Measurements from ENCODE around the gene BEAN1. TPM values are rescaled to one million over a fixed set of nuclear protein-coding genes. Genes with fewer than 3 reads are reported as not detected.

BEAN1 gene
- total RNA-seq, 2 donors from 2014 or later, result not detected

DNA sequence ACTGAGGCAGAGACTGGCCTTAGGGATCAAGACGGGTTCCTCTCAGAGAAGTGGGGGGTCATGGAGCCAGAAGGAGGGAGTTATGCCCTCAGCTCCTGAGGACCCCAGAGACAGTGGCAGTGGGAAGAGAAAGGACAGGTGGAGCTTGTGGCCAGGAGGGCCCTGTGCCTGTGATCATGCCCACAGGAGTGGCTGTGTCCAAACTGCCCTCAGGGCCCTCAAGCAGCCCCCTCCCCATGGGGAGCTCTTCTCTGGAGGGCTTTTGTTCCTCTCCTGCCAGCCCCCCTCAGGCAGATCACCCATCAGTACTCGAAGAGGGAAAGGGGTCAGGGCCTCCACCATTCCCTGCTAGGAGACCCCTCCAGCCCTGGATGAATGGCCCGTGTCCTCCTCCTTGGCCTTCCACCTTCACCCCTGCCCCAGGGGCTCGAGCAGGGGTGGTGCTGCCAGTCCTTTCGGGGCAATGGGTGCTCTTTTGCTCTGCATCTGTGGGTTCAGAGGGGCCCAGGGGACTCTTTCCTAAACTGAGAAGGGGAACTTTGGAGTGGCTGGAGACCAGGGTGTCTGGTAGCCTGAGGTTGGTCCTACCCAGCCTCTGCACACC is 52.7 kb downstream of the BEAN1 start:
- DNase-seq (ENCODE audit: low spot score), result no peak
- H3K4me3 Mint-ChIP-seq, result no peak overlapping the region
- no peaks in the 10 kb centered on the region for H3K36me3 Mint-ChIP-seq
- H3K27me3 Mint-ChIP-seq, result no peaks in the 10 kb centered on the region
- no peak for ATAC-seq
- H3K27ac Mint-ChIP-seq, result peak overlapping the region in 1 of 2 donors; percentile 31
- H3K9me3 Mint-ChIP-seq, result no peaks in the 10 kb centered on the region
- H3K4me1 Mint-ChIP-seq (ENCODE audit: low read depth in 2 of 2), result peaks cover 22 to 24% of the 10 kb centered on the region in 2 donors

DNA sequence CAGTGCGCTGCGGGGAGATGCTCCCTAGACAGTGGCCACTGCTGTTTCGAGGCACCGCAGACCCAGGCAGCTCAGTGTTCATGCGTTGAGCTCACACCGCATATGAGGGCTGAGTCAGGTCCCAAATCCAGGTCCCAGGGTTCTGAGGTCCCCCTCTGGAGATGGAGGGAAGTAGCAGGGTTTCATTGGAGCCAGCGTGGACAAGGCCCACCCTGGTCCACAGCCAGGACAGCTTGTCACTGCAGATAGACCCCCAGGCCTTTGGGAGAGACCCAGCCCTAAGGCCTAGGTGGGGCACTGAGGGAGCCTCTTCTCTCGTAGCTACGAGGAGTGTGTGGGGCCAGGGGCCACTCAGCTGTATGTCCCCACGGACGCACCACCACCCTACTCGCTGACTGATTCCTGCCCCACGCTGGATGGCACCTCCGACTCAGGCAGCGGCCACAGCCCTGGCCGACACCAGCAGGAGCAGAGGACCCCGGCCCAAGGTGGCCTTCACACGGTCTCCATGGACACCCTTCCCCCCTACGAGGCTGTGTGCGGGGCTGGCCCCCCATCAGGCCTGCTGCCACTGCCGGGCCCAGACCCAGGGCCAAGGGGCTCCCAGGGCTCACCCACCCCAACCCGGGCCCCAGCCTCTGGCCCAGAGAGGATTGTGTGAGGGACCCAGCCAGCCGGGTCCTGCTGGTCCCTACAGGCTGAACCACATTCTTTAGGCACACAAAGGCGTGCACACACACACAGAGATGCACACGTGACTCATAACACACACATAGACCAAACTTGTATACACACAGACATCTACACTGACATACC is 53.4 kb downstream of the BEAN1 start:
- H3K27me3 Mint-ChIP-seq, result no peaks in the 10 kb centered on the region
- no peak overlapping the region for H3K4me3 Mint-ChIP-seq
- H3K4me1 Mint-ChIP-seq (ENCODE audit: low read depth in 2 of 2), result peaks cover 19 to 21% of the 10 kb centered on the region in 2 donors
- H3K27ac Mint-ChIP-seq, result peak overlapping the region in 1 of 2 donors; percentile 31
- no peaks in the 10 kb centered on the region for H3K36me3 Mint-ChIP-seq
- DNase-seq (ENCODE audit: low spot score) (no peak), ATAC-seq (no peak)
- H3K9me3 Mint-ChIP-seq, result no peaks in the 10 kb centered on the region

DNA sequence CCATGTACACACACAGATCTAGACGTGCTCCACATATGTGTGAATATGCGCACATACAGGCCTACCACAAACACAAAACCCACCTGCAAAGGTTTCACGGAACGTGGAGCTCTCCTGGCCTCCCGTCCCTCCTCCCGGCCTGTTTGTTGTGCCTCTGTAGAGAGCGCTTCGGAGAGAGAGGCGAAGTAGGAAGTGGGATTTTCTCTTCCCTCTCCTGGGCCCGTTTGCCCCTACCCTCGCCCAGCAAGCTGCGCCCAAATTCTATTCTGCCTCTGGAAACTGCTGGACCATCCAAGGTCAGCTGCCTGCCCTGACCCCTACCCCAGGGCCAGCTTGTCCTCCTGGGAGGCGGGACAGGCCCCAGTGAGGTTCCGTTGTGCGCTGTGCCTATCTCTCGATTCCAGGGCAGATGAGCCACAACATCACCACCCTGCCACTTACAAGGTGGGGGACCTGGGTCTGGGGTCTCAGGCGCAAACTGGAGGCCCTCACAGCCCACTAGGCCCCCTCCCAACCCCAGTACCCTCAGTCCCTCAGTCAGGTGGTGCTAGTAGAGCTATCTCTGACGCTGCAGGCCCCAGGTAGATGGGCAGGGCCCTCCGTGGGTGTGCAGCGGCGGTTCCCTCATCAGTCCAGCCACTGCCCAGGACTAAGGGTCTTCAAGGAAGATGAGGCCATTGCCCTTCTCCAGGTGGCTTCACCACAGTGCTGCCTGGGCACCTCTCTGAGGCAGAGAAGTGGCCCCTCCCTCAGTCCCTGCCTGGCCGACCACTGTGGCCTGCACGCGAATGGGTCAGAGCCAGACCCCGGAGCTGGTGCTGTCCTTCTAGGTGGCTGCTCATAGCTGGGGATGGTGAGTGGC is 54.2 kb downstream of the BEAN1 start:
- Mint-ChIP-seq H3K27me3 (no peaks in the 10 kb centered on the region), H3K36me3 (no peaks in the 10 kb centered on the region), H3K4me1 (ENCODE audit: low read depth in 2 of 2) (peaks cover 19 to 21% of the 10 kb centered on the region in 2 donors), H3K4me3 (no peak overlapping the region), H3K9me3 (no peaks in the 10 kb centered on the region), H3K27ac (no peak overlapping the region)
- DNase-seq (ENCODE audit: low spot score), result no peak
- ATAC-seq, result no peak

DNA sequence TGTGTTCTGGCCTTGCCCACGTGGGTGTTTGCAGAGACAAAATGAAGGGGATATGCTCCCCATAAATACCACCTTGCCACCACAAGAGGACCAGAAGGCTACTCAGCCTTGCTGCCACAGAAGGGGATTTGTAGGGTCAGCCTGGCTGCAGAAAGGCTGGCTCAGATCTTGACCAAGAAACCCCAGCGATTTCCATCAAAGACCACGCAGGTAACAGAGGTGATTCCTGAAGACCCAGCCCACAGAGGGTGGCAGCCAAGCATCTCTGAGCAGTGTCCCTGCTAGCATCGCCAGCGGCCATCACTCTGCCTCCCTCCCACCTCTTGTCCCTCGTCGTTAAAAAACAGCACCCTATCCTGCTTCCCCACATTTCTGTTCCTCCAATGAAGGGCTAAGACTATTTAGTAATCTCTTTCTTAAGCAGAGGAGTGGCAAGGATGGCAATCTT is 54.9 kb downstream of the BEAN1 start:
- no peak overlapping the region for H3K4me3 Mint-ChIP-seq
- H3K4me1 Mint-ChIP-seq (ENCODE audit: low read depth in 2 of 2), result peaks cover 19 to 21% of the 10 kb centered on the region in 2 donors
- no peak for ATAC-seq

DNA sequence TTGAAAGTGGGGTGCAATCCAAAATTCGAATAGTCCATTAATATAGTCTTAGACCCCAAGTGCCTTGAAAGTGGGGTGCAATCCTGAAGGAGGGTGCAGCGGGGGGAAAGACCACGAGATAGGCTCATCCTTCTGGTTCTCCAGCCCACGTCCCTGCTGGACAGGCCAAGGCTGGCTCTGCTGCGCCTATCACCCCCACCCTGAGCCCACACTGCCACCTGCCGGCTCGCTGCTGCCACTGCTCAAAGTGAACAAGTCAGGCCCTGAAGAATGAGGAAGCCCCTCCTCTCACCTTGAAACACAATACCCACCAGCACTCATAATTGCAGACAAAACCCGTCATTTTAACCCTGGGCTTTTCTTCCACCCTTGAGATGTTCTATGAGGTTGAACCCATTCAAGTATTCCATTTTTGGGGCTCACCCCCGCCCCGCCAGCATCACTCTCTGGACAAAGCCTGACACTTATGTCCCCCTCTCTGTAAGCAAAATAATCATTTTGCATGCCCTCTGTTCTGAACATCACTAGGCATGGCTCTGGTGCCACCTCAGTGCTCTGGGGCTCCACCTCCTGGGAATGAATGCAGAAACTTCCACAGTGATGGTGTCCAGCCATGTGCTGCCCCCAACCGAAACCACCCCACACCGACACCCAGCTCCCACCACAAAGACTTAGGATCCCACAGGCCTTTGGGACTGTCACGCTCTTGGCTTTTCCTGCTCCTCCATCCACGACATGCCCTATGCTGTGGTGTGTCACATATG is 56.8 kb downstream of the BEAN1 start:
- peak; percentile 78 for DNase-seq (ENCODE audit: low spot score)
- no peaks in the 10 kb centered on the region for H3K27me3 Mint-ChIP-seq
- peak; percentile 74 to 79 for ATAC-seq
- H3K27ac Mint-ChIP-seq, result peak overlapping the region in 1 of 2 donors; percentile 37
- peak overlapping the region; percentile 12 for H3K4me3 Mint-ChIP-seq
- no peaks in the 10 kb centered on the region for H3K36me3 Mint-ChIP-seq
- H3K4me1 Mint-ChIP-seq (ENCODE audit: low read depth in 2 of 2), result peaks cover 14 to 17% of the 10 kb centered on the region in 2 donors
- H3K9me3 Mint-ChIP-seq, result no peaks in the 10 kb centered on the region

More for the DNA sequence above, 54.9 kb downstream of the BEAN1 start:
- Mint-ChIP-seq H3K36me3 (no peaks in the 10 kb centered on the region), H3K27ac (no peak overlapping the region), H3K27me3 (no peaks in the 10 kb centered on the region), H3K9me3 (no peaks in the 10 kb centered on the region)
- no peak for DNase-seq (ENCODE audit: low spot score)

DNA sequence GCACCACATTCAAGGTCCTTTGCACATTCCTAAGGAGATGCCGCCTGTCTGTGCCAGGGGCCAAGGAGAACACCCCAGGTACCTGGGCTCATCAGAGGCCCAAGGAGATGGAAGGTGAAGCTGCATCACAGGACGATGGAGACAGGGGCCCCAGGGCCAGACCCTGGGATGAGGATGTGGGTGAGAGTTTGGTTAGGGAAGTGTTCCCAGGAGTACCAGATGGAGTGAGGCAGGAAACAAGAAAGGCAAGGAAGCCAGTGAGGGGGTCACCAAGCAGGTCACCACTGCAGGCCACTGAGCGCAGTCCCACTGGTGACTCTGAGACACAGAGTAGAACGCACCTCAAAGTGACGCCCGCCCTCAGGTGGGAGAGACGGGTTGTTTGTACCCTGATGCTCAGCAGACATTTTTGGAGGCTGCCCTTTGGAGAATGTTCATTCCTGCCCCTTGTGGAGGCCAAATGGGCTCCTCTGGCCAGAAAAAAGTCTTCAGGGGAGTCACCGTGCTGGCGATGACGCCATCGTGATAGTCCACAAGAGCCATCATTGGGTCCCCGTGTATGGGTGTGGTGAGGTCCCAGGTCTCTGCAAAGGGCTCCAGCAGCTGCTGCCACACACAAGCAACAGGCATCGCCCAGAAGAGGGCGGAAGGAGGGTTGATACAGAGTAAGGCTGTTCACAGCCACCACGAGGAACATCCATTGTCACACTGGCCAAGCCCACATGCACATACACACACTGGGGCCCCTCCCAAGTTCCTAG is 57.5 kb downstream of the BEAN1 start:
- Mint-ChIP-seq H3K4me3 (peak overlapping the region; percentile 6), H3K9me3 (no peaks in the 10 kb centered on the region), H3K36me3 (no peaks in the 10 kb centered on the region), H3K27me3 (no peaks in the 10 kb centered on the region), H3K4me1 (ENCODE audit: low read depth in 2 of 2) (peaks cover 14 to 16% of the 10 kb centered on the region in 2 donors), H3K27ac (no peak overlapping the region)
- DNase-seq (ENCODE audit: low spot score), result no peak
- ATAC-seq, result no peak

DNA sequence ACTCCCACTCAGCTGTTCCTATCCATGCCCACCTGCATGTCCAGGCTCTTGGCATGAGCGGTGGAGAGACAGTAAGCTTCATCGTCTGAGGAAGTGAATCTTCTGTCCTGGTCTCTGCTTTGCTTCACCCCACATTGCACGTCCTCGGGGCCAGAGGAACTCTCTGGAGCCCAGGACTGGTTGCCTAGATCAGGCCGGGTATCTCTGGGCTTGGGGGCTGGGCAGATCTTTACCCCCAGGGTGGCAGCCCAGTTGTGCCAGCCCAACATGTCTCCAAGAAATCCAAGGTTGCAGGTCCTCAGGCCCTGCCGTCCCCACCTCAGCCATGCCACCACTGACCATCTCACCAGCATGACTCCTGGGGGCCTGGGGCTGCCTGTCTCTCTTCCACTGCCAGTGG is 58.3 kb downstream of the BEAN1 start:
- Mint-ChIP-seq H3K27ac (peak overlapping the region in 1 of 2 donors; percentile 85), H3K9me3 (no peaks in the 10 kb centered on the region), H3K27me3 (no peaks in the 10 kb centered on the region), H3K4me3 (no peak overlapping the region), H3K4me1 (ENCODE audit: low read depth in 2 of 2) (peaks cover 14 to 16% of the 10 kb centered on the region in 2 donors), H3K36me3 (no peaks in the 10 kb centered on the region)
- ATAC-seq (no peak), DNase-seq (ENCODE audit: low spot score) (no peak)

DNA sequence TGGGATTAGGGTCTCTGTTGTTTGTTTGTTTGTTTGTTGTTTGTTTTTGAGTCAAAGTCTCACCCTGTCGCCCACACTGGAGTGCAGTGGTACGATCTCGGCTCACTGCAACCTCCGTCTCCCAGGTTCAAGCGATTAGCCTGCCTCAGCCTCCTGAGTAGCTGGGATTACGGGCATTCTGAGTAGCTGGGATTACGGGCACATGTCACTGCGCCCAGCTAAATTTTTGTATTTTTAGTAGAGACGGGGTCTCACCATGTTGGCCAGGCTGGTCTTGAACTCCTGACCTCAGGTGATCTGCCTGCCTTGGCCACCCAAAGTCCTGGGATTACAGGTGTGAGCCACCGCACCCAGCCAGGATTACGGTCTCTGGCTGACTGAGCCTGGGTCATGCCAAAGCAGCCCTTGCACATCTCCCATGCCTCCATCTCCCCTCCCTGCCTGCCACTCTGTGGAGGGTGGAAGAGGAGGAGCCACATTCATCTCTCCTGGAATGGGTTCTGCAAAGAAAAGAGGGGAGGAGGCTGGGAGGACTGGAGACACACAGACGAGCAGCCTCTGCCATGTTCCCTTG is 59.2 kb downstream of the BEAN1 start:
- ATAC-seq, result no peak
- Mint-ChIP-seq H3K4me1 (ENCODE audit: low read depth in 2 of 2) (peaks cover 14 to 16% of the 10 kb centered on the region in 2 donors), H3K27ac (no peak overlapping the region), H3K36me3 (no peaks in the 10 kb centered on the region), H3K27me3 (no peaks in the 10 kb centered on the region), H3K9me3 (no peaks in the 10 kb centered on the region), H3K4me3 (no peak overlapping the region)
- no peak for DNase-seq (ENCODE audit: low spot score)

DNA sequence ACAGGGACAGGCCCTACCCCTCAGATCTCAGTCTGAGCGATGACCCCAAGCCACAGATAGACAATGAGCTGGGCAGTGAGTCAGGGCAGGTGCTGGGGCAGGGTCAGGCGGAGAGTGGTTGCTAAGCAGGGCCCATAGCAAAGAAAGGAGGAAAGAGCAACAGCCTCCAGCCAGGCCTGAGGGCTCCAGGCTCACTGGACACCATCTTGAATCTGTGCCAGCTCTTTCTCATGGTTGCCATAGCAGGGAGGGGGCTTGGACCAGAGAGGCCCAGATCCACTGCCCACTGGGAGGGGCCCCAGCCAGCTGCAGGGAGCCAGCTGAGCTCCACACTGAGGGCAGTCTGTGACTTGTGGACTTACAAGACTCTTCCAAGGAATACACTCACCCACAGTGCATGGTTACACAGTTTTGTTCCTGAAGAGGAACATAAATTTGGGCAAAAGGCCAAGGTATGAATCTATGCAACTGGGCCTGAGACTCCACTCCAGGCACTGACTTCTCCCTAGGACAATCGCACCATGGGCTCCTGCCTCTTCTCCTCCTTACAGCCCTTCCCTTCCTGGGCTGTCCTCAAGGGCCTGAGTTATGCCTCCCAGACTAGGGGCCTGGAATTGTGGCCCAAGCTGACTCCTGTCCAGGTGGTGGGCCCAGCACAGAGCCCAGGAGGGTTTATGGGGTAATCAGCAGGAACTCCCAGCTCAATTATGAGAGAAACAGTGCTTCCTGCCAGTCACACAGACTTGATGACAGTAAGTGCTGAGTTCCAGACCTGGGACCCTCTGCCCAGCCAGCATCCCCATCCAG is 59.9 kb downstream of the BEAN1 start:
- peak in 1 of 2 donors; percentile 11 for ATAC-seq
- no peaks in the 10 kb centered on the region for H3K36me3 Mint-ChIP-seq

DNA sequence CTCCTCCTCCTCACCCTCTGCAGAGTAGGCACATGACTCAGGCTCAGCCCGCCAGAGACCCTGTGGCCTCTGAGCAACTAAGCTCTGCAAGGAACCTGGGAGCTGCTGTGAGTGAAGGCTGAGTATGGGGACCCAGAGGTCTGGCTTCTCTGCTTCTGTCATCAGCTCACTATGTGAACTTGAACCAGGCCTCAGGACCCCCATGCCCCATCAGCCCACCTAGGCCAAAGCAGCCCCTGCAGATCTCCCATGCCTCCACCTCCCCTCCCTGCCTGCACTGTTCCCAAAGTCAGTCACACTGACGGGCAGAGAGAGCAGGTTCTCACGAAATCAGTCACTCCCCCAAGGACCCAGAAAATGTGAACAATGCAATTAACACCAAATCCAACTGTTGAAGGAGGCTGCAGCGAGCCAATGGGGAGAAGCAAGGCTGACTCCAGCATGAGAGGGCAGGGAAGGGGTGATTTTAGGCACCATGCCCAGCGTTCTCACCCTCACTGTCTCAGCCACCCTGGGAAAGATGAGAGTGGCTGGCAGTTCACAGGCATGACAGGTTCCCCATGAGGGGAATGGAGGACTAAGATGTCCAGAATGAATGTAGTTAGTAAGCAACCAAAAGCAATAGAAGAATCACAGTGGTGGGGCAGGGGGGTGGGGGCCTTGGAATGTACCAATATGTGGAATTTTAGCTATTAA is 60.6 kb downstream of the BEAN1 start:
- Mint-ChIP-seq H3K36me3 (no peaks in the 10 kb centered on the region), H3K4me3 (no peak overlapping the region), H3K27ac (peak overlapping the region in 1 of 2 donors; percentile 48), H3K4me1 (ENCODE audit: low read depth in 2 of 2) (peaks cover 14 to 16% of the 10 kb centered on the region in 2 donors), H3K9me3 (no peaks in the 10 kb centered on the region), H3K27me3 (no peaks in the 10 kb centered on the region)
- DNase-seq (ENCODE audit: low spot score) (no peak), ATAC-seq (no peak)

More for the DNA sequence above, 59.9 kb downstream of the BEAN1 start:
- no peaks in the 10 kb centered on the region for H3K27me3 Mint-ChIP-seq
- H3K4me3 Mint-ChIP-seq, result no peak overlapping the region
- no peaks in the 10 kb centered on the region for H3K9me3 Mint-ChIP-seq
- H3K27ac Mint-ChIP-seq, result no peak overlapping the region
- DNase-seq (ENCODE audit: low spot score), result no peak
- H3K4me1 Mint-ChIP-seq (ENCODE audit: low read depth in 2 of 2), result peaks cover 14 to 16% of the 10 kb centered on the region in 2 donors

DNA sequence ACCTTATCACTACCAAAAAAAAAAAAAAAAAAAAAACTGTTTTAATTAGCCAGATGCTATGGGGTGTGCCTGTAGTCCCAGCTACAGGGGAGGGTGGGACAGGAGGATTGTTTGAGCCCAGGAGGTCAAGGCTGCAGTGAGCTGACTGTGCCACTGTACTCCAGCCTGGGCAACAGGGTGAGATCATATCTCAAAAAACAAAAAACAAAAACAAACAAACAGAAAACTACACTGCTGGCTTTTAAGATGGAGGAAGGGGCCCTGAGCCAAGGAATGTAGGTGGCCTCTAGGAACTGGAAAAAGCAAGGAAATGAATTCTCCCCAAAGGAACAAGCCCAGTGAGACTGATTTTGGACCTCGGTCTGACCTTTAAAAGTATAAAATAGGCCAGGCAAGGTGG is 61.4 kb downstream of the BEAN1 start:
- Mint-ChIP-seq H3K4me1 (ENCODE audit: low read depth in 2 of 2) (peaks cover 9 to 10% of the 10 kb centered on the region in 2 donors), H3K36me3 (no peaks in the 10 kb centered on the region), H3K9me3 (no peaks in the 10 kb centered on the region), H3K27me3 (no peaks in the 10 kb centered on the region), H3K27ac (peak overlapping the region in 1 of 2 donors; percentile 48), H3K4me3 (no peak overlapping the region)
- no peak for DNase-seq (ENCODE audit: low spot score)
- ATAC-seq, result no peak
